Measurements from ENCODE around the gene ASB3.

GRCh38 chr2:53818854-53819435, 32.2 kb upstream of the ASB3 start:
- TF ChIP-seq CTCF (conservative IDR thresholded peaks at IDR 0.05; ENCODE audit: low read depth, low read length) (no peak), EZH2 (IDR thresholded peaks at IDR 0.05; ENCODE audit: low read length, unreplicated experiment) (no peak)

Measured in PC-3 (cell line).